Measurements from ENCODE around the gene CEP57L1.
A peak's percentile ranks its signal among the peaks of the same experiment; 100 is the strongest.

CEP57L1 gene

GRCh38 chr6:109095036-109095834, at the start of gene CEP57L1:
TSS of gene CEP57L1 (plus strand) at chr6:109095507. CDS start at chr6:109145222, 49,715 bp downstream.
- DNase-seq (ENCODE audit: low read depth) = peak; percentile 77

GRCh38 chr6:109048176-109048575, 47.1 kb upstream of the CEP57L1 start:
- no peak for DNase-seq (ENCODE audit: low read depth)

GRCh38 chr6:109048670-109049415, 46.5 kb upstream of the CEP57L1 start:
- no peak for DNase-seq (ENCODE audit: low read depth)

- DNase-seq (ENCODE audit: low read depth) = no peak
Observed at GRCh38 chr6:109050012-109050411, 45.3 kb upstream of the CEP57L1 start.

- no peak for DNase-seq (ENCODE audit: low read depth)
Observed at GRCh38 chr6:109050447-109051102, 44.7 kb upstream of the CEP57L1 start.

GRCh38 chr6:109051301-109052017, 43.8 kb upstream of the CEP57L1 start:
- no peak for DNase-seq (ENCODE audit: low read depth)

- no peak for DNase-seq (ENCODE audit: low read depth)
Observed at GRCh38 chr6:109052018-109052651, 43.2 kb upstream of the CEP57L1 start.

GRCh38 chr6:109052852-109053251, 42.5 kb upstream of the CEP57L1 start:
- DNase-seq (ENCODE audit: low read depth) = no peak

GRCh38 chr6:109053336-109053735, 42.0 kb upstream of the CEP57L1 start:
- no peak for DNase-seq (ENCODE audit: low read depth)

- DNase-seq (ENCODE audit: low read depth) = no peak
Observed at GRCh38 chr6:109055771-109056235, 39.5 kb upstream of the CEP57L1 start.

- DNase-seq (ENCODE audit: low read depth) = no peak
Observed at GRCh38 chr6:109056661-109057060, 38.6 kb upstream of the CEP57L1 start.

- DNase-seq (ENCODE audit: low read depth) = no peak
Observed at GRCh38 chr6:109058620-109059019, 36.7 kb upstream of the CEP57L1 start.

- DNase-seq (ENCODE audit: low read depth) = no peak
Observed at GRCh38 chr6:109059153-109059552, 36.2 kb upstream of the CEP57L1 start.

- no peak for DNase-seq (ENCODE audit: low read depth)
Observed at GRCh38 chr6:109059571-109060021, 35.7 kb upstream of the CEP57L1 start.

- no peak for DNase-seq (ENCODE audit: low read depth)
Observed at GRCh38 chr6:109060571-109060970, 34.7 kb upstream of the CEP57L1 start.

- DNase-seq (ENCODE audit: low read depth) = no peak
Observed at GRCh38 chr6:109062216-109062615, 33.1 kb upstream of the CEP57L1 start.

GRCh38 chr6:109062767-109063352, 32.4 kb upstream of the CEP57L1 start:
- no peak for DNase-seq (ENCODE audit: low read depth)

GRCh38 chr6:109069746-109070145, 25.6 kb upstream of the CEP57L1 start:
- DNase-seq (ENCODE audit: low read depth) = no peak

GRCh38 chr6:109071125-109071917, 24.0 kb upstream of the CEP57L1 start:
- DNase-seq (ENCODE audit: low read depth) = no peak
